Anterior cingulate cortex (tissue), 58 donors: ENCODE results near the gene AEBP2.
"Not testable (repeated sequence)": the region's sequence is repeated elsewhere in the genome, so short reads cannot be mapped to it uniquely, and the experiment has no call there.

Source experiments
- DNase-seq, 58 donors: peaks; one replicate each; lab custom pipeline; 2025; lab: John Stamatoyannopoulos, UW

AEBP2 gene

DNA sequence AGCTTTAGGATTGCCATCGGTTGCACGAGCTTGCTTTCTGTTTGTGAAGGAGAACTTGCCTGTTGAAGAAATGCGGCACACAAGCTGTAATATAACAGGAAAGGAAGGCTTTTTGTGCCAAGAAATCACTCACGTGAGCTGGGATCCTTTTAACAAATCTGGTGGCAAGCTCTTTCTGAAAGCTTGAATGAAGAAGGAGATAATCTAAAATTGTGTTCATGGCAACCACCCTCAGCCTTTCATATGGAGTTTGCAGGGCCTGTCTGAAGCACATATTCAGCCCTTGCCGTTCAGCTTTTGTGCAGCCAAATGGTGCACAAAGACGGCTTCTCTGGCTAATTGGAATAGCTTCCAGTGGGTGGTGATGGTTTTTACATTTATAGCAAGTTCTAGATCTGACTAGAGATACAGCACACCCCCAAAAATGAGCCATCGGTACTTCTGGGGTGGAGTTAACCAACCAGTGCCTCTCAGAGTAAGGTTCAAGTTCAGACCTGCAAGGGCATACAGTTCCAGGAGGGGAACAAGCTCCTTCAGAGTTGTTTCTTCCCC lies 107.4 kb downstream of the AEBP2 start:
- peak in 36 of 58 donors; percentile 3 to 62 (median 16) for DNase-seq

DNA sequence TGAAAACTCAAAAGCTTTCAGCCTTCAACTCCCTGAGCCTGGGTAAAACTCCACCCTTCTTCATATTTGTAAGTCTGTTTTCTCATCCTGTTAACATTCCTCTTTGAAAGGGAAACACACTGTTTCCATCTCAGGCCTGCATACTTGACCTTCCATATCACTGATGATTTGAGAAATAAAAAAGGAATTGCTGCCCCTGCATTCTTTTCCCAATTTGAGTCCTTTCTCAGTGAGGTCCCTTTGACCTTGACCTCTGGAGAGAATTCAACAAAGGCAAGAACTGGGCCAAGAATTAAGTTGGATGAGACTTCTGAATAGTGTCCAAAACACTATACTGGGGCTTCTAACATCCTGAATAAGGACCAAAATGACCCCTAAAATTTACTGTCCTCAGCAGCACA lies 108.0 kb downstream of the AEBP2 start:
- DNase-seq, result no peak

DNA sequence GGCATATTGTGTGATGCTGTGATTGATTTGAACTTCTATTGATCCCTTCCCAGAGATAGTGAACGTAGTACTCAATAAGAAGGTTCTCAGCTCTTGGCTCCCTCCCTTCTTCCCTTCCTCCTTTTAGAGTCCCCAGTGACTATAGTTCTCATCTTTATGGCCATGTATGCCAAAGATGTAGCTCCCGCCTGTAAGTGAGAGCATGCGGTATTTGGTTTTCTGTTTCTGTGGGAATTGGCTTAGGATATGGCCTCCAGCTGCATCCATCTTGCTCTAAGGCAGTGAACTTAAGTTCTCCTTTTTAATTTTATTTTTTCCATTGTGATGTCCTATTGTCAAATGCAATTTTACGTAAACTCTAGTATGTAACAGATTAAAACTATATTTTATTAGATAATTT lies 109.5 kb downstream of the AEBP2 start:
- DNase-seq, result no peak

DNA sequence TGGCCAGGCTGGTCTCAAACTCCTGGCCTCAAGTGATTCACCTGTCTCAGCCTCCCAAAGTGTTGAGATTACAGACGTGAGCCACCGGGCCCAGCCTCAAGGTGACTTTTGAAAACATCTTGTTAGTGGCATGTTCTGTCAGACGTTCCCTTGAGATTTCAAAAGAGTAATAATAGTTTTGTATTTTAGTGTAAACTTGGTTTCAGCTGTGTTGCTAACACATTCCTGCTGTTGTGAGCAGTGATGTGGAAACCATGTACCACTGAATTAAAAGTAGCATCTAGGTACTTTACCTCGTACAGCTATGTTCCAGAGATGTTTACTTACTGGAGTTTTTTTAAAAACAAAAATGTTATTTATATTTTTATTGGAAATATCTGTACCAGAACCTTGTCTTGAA lies 111.3 kb downstream of the AEBP2 start:
- no peak for DNase-seq

DNA sequence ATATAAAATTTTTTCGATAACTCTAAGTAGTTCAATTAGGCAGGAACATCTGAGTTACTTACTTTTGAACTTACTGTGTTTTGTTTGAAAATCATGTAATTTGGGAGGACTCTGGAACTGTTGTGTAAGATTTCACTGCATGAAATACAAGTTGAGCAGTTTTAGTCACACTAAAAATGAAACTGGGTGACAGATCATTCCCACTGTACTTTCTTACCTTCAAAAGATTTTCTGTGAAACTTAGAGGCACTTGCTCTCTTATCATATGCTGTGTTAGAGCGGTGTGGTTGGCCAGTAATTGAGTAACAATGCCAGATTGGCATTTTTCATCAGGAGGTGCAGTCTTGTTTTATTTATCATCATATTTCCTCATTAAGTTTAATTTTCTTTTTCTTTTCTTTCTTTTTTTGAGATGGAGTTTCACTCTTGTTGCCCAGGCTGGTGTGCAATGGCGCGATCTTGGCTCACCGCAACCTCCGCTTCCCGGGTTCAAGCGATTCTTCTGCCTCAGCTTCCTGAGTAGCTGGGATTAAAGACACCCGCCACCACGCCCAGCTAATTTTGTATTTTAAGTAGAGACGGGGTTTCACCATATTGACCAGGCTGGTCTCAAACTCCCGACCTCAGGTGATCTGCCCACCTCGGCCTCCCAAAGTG lies 113.3 kb downstream of the AEBP2 start:
- DNase-seq, result not testable (repeated sequence)

DNA sequence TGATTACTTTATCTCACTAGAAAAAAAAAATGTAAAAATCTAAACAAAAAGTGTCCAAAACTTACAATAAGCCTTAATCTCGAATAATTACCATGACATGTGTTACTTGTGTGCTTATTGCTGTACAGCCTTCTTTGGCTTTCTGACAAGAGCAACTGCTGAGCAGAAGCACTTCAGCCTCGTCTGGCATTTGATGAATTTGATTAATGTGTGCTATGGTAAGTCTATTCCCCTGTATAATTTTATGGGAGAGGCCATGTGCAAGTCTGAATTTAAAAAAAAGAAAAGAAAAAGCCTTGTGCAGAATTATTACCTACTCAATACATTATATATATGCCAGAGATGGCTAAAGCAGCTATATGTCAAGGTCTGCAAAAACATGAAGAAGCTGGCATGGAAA lies 113.9 kb downstream of the AEBP2 start:
- no peak for DNase-seq

DNA sequence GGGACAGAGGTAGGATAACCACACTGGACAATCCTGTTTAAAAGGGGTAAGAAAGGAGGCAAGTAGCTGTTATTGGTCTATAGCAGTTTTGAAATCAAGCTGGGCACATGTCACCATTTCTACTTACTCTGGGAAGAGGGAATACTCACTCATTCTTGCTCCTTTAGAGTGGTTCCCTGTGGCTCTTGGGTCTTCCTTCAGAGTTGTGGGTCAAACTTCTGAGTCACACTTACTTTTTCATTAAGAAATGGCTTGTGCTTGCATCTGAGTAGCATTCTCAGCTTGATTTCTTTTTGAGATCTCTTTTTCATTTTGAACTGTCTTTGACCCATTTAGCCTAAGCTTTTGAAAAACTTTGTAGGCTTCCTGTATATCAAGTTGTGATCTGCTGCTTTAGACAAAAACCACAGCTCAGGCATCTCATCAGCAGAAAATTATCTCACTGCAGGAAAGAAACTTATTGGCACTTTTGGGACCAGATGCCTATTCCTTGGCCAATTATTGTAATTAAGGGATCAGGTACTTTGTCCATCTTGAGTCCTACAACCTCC lies 122.2 kb downstream of the AEBP2 start:
- no peak for DNase-seq
